GM18520 (cell line): ENCODE data around the gene EPHB1.

Experiments
- ATAC-seq: cut with Tn5 transposase; IDR thresholded peaks from one replicate; pipeline ENCODE4 v1.9.1; 2021; ENCODE audit not compliant: unreplicated experiment

Gene EPHB1

GRCh38 chr3:134904776-134905646, 110.0 kb downstream of the EPHB1 start:
- ATAC-seq, result peak; percentile 16

GRCh38 chr3:134905647-134905935, 110.5 kb downstream of the EPHB1 start:
- ATAC-seq, result no peak

GRCh38 chr3:134908271-134908670, 113.2 kb downstream of the EPHB1 start:
- ATAC-seq, result no peak

GRCh38 chr3:134910026-134910425, 115.0 kb downstream of the EPHB1 start:
- no peak for ATAC-seq

GRCh38 chr3:134911586-134912548, 116.8 kb downstream of the EPHB1 start:
- ATAC-seq, result no peak

GRCh38 chr3:134916276-134916961, 121.4 kb downstream of the EPHB1 start:
- ATAC-seq, result no peak

- no peak for ATAC-seq
Observed at GRCh38 chr3:134917631-134918030, 122.6 kb downstream of the EPHB1 start.

- peak; percentile 81 for ATAC-seq
Observed at GRCh38 chr3:134918441-134918840, 123.4 kb downstream of the EPHB1 start.

GRCh38 chr3:134922101-134922500, 127.0 kb downstream of the EPHB1 start:
- no peak for ATAC-seq

- no peak for ATAC-seq
Observed at GRCh38 chr3:134922866-134923265, 127.8 kb downstream of the EPHB1 start.

- no peak for ATAC-seq
Observed at GRCh38 chr3:134923286-134923685, 128.2 kb downstream of the EPHB1 start.

- no peak for ATAC-seq
Observed at GRCh38 chr3:134927599-134927998, 132.5 kb downstream of the EPHB1 start.

GRCh38 chr3:134928392-134928791, 133.3 kb downstream of the EPHB1 start:
- no peak for ATAC-seq

- ATAC-seq, result no peak
Observed at GRCh38 chr3:134928819-134929218, 133.8 kb downstream of the EPHB1 start.

- ATAC-seq, result no peak
Observed at GRCh38 chr3:134929976-134930375, 134.9 kb downstream of the EPHB1 start.

GRCh38 chr3:134931045-134931785, 136.2 kb downstream of the EPHB1 start:
- no peak for ATAC-seq

- ATAC-seq, result no peak
Observed at GRCh38 chr3:134932035-134932434, 137.0 kb downstream of the EPHB1 start.

GRCh38 chr3:134933997-134934396, 138.9 kb downstream of the EPHB1 start:
- no peak for ATAC-seq

- no peak for ATAC-seq
Observed at GRCh38 chr3:134934933-134935332, 139.9 kb downstream of the EPHB1 start.

- ATAC-seq, result no peak
Observed at GRCh38 chr3:134937256-134938028, 142.4 kb downstream of the EPHB1 start.
